GM19324 (cell line): ENCODE results near the gene DOP1A.

Experiments used
- ATAC-seq: cut with Tn5 transposase; IDR thresholded peaks from one replicate; pipeline ENCODE4 v1.9.1; 2021; ENCODE audit warnings: mild to moderate bottlenecking, moderate library complexity; ENCODE audit not compliant: unreplicated experiment, low FRiP score

Gene DOP1A

GRCh38 chr6:83067448-83068439 is at the start of gene DOP1A:
Gene DOP1A (plus strand): TSS chr6:83067671. CDS start chr6:83096978, 29,307 bp downstream.
- ATAC-seq, result peak; percentile 90

GRCh38 chr6:83019741-83020140 is 47.7 kb upstream of the DOP1A start:
- ATAC-seq, result no peak

- no peak for ATAC-seq
Observed at GRCh38 chr6:83031689-83032088, 35.8 kb upstream of the DOP1A start.

- no peak for ATAC-seq
Observed at GRCh38 chr6:83038246-83038645, 29.2 kb upstream of the DOP1A start.

GRCh38 chr6:83042467-83043053 is 24.9 kb upstream of the DOP1A start:
- ATAC-seq, result no peak

- no peak for ATAC-seq
Observed at GRCh38 chr6:83044091-83044768, 23.2 kb upstream of the DOP1A start.

GRCh38 chr6:83047065-83047754 is 20.3 kb upstream of the DOP1A start:
- no peak for ATAC-seq

- ATAC-seq, result no peak
Observed at GRCh38 chr6:83051377-83052172, 15.9 kb upstream of the DOP1A start.

- ATAC-seq, result no peak
Observed at GRCh38 chr6:83053678-83054077, 13.8 kb upstream of the DOP1A start.

GRCh38 chr6:83055366-83055964 is 12.0 kb upstream of the DOP1A start:
- ATAC-seq, result no peak

- ATAC-seq, result peak; percentile 79
Observed at GRCh38 chr6:83057705-83058321, 9.7 kb upstream of the DOP1A start.

GRCh38 chr6:83061190-83061589 is 6.3 kb upstream of the DOP1A start:
- ATAC-seq, result no peak

GRCh38 chr6:83062225-83062624 is 5.2 kb upstream of the DOP1A start:
- ATAC-seq, result no peak

- ATAC-seq, result peak; percentile 70
Observed at GRCh38 chr6:83065511-83066192, 1.8 kb upstream of the DOP1A start, which contains the start of gene UBE3D. Gene UBE3D (minus strand): TSS chr6:83065841. CDS start chr6:83065718, 123 bp downstream.

GRCh38 chr6:83068616-83069015 is 1.1 kb downstream of the DOP1A start:
- no peak for ATAC-seq

GRCh38 chr6:83069633-83070032 is 2.2 kb downstream of the DOP1A start:
- ATAC-seq, result no peak

GRCh38 chr6:83071023-83071422 is 3.6 kb downstream of the DOP1A start:
- peak; percentile 39 for ATAC-seq

GRCh38 chr6:83071707-83072106 is 4.2 kb downstream of the DOP1A start:
- ATAC-seq, result no peak
